GM12801 (cell line): ENCODE data around the gene PROC.

Experiments
- CTCF ChIP-seq: IDR thresholded peaks from one replicate; pipeline ENCODE4 v1.5.1; 2011; ENCODE audit warnings: control low read depth; ENCODE audit not compliant: insufficient read length; ENCODE audit errors: extremely low read depth

Gene PROC

GRCh38 chr2:127388423-127389164, 29.6 kb upstream of the PROC start:
- no peak for TF ChIP-seq CTCF

GRCh38 chr2:127389778-127390435, 28.3 kb upstream of the PROC start:
- TF ChIP-seq CTCF = no peak

- no peak for TF ChIP-seq CTCF
Observed at GRCh38 chr2:127392133-127392827, 25.9 kb upstream of the PROC start.

GRCh38 chr2:127392828-127393578, 25.2 kb upstream of the PROC start:
- no peak for TF ChIP-seq CTCF

- no peak for TF ChIP-seq CTCF
Observed at GRCh38 chr2:127394492-127394891, 23.7 kb upstream of the PROC start.

- no peak for TF ChIP-seq CTCF
Observed at GRCh38 chr2:127397568-127398238, 20.5 kb upstream of the PROC start.
